K562 (cell line): ENCODE data around the gene NKD1. TPM values are rescaled to one million over a fixed set of nuclear protein-coding genes. Genes with fewer than 3 reads are reported as not detected.

Experiments used
- ATAC-seq: fragments of 200-7000 bp; cut with Tn5 transposase; 3 replicates; pipeline ENCODE4 v1.9.1; 2020; ENCODE audit warnings: moderate library complexity
- BruUV-seq: library from RNA; stranded (reverse); fragments of 400-500 nt; replicated peaks from 2 replicates; lab custom pipeline; 2021; lab: Mats Ljungman, UMichigan
- CTCF ChIA-PET: fragments of 300-600 bp; formaldehyde crosslinking; extraction: SDS; loops from one replicate; lab custom pipeline; 2021; ENCODE audit warnings: low intra/inter-chr PET ratio; lab: Yijun Ruan, JAX
- POLR2A ChIA-PET: fragments of 300-600, 350-650 bp; sonication (Branson Sonifier 250); formaldehyde crosslinking; extraction: SDS; loops from one replicate; lab custom pipeline; 2021; ENCODE audit warnings: antibody characterized with exemption, inconsistent platforms; lab: Yijun Ruan, JAX
- DNase-seq, 4 experiments: peaks; one replicate each; pipeline versions ENCODE4 v3.0.0 to v3.0.0-alpha.2; 2011 to 2018; ENCODE audit warnings: low spot score in 3 of 4, mixed read lengths in 3 of 4; ENCODE audit errors: extremely low read depth in 1 of 4
- FAIRE-seq: peaks from 2 replicates; lab custom pipeline; 2011; peaks lifted over from hg19 to GRCh38; lab: Jason Lieb, UNC
- H2AFZ ChIP-seq: 2 replicates; pipeline ENCODE4 v1.6.0; 2011; ENCODE audit warnings: low read depth, low read length, control low read depth, inconsistent platforms
- H3K27ac ChIP-seq: fragments of 200-600 bp; 3 replicates; pipeline ENCODE4 v1.8.0; 2011; ENCODE audit warnings: low read depth, mild to moderate bottlenecking, control low read depth, inconsistent platforms, low read length, moderate library complexity, mixed read lengths; ENCODE audit errors: extremely low read depth
- H3K27me3 ChIP-seq, 2 experiments: fragments of 300-600 bp in 1 of 2; 2 replicates in 1 of 2; 3 replicates in 1 of 2; pipeline versions ENCODE4 v1.6.0 to v1.8.0; 2011; ENCODE audit warnings: inconsistent platforms in 2 of 2, low read length in 2 of 2, mild to moderate bottlenecking in 1 of 2, mixed read lengths in 1 of 2, moderate library complexity in 1 of 2; ENCODE audit not compliant: control insufficient read depth in 2 of 2, insufficient read depth in 2 of 2
- H3K36me3 ChIP-seq: fragments of 300-600 bp; 3 replicates; pipeline ENCODE4 v1.8.0; 2011; ENCODE audit warnings: mild to moderate bottlenecking, low read length, inconsistent platforms; ENCODE audit not compliant: control insufficient read depth, insufficient read depth
- H3K4me1 ChIP-seq, 2 experiments: fragments of 200-600 bp in 1 of 2; replicated peaks in 1 of 2; 2 replicates in 1 of 2; 3 replicates in 1 of 2; pipeline versions ENCODE4 v1.5.1 to v1.8.0; 2011; ENCODE audit warnings: inconsistent platforms in 2 of 2, low read length in 2 of 2, mild to moderate bottlenecking in 1 of 2, mixed read lengths in 1 of 2, moderate library complexity in 1 of 2; ENCODE audit not compliant: control insufficient read depth in 2 of 2, insufficient read depth in 2 of 2
- H3K4me2 ChIP-seq: 2 replicates; pipeline ENCODE4 v1.6.1; 2011; ENCODE audit warnings: low read length, control low read depth, inconsistent platforms, mixed read lengths; ENCODE audit not compliant: insufficient read depth
- H3K4me3 ChIP-seq: fragments of 200-600 bp; sonication (generic), shearing (Covaris generic); 2 replicates; pipeline ENCODE4 v1.5.1; 2016; ENCODE audit warnings: control low read depth, inconsistent platforms
- H3K79me2 ChIP-seq: fragments of 200-600 bp; 3 replicates; pipeline ENCODE4 v1.8.0; 2011; ENCODE audit warnings: low read length, inconsistent platforms; ENCODE audit not compliant: control insufficient read depth, insufficient read depth
- H3K9ac ChIP-seq, 2 experiments: 2 replicates each; pipeline versions ENCODE4 v1.6.0 to v1.6.1; 2011; ENCODE audit warnings: low read depth in 2 of 2, low read length in 2 of 2, control low read depth in 1 of 2, inconsistent platforms in 1 of 2, mild to moderate bottlenecking in 1 of 2, mixed read lengths in 1 of 2; ENCODE audit not compliant: insufficient read depth in 1 of 2
- H3K9me1 ChIP-seq: one replicate; pipeline ENCODE4 v1.6.0; 2011; ENCODE audit warnings: inconsistent platforms, mild to moderate bottlenecking, low read length, moderate library complexity; ENCODE audit not compliant: control insufficient read depth, insufficient read depth
- H3K9me3 ChIP-seq: replicated peaks from 2 replicates; pipeline ENCODE4 v1.5.1; 2011; ENCODE audit warnings: low read depth, low read length, inconsistent platforms; ENCODE audit not compliant: control insufficient read depth, insufficient read depth
- H4K20me1 ChIP-seq: replicated peaks from 2 replicates; pipeline ENCODE4 v1.6.1; 2011; ENCODE audit warnings: low read length, inconsistent platforms, mixed read lengths; ENCODE audit not compliant: control insufficient read depth, insufficient read depth
- BRD4 ChIP-seq: fragments of 200-600 bp; sonication (generic); IDR thresholded peaks from 2 replicates; pipeline ENCODE4 v1.6.1; 2017; ENCODE audit warnings: inconsistent platforms
- CEBPG ChIP-seq, 3 experiments: fragments of 200-800 bp in 1 of 3; sonication (Bioruptor generic) in 1 of 3; sonication (generic) in 1 of 3; formaldehyde crosslinking in 1 of 3; IDR thresholded peaks in 2 of 3; conservative IDR thresholded peaks in 1 of 3; 2 replicates each; pipeline versions ENCODE4 v1.6.1 to v1.8.0; 2016 to 2022; ENCODE audit warnings: missing compliant biosample characterization in 2 of 3, missing genetic modification characterization in 2 of 3, mild to moderate bottlenecking in 1 of 3, missing genetic modification reagents in 1 of 3
- CHCHD3 ChIP-seq: fragments of 250-450 bp; sonication (Bioruptor Pico); IDR thresholded peaks from 2 replicates; pipeline ENCODE4 v2.1.2; 2022; ENCODE audit warnings: mild to moderate bottlenecking
- JUNB ChIP-seq: fragments of 450-650 bp; formaldehyde crosslinking; conservative IDR thresholded peaks from 2 replicates; pipeline ENCODE4 v1.4.0; 2020; ENCODE audit warnings: mild to moderate bottlenecking
- ZBTB49 ChIP-seq: sonication (generic); formaldehyde crosslinking; IDR thresholded peaks from 2 replicates; pipeline ENCODE4 v1.8.0; 2022; ENCODE audit warnings: missing genetic modification reagents, mild to moderate bottlenecking, borderline replicate concordance
- WGBS: fragments of 100-300 bp; shearing (Covaris generic); methylation state at CpG from one replicate; pipeline ENCODE4 v1.1.6; 2016; ENCODE audit warnings: low coverage, mixed read lengths; ENCODE audit not compliant: insufficient coverage; ENCODE audit errors: missing lambda C conversion rate; 5-methylcytosine and 5-hydroxymethylcytosine counted together
- in situ Hi-C: fragments of 300-500 bp; cut with MboI; formaldehyde crosslinking; loops from 4 replicates; pipeline ENCODE4 v1.15.0; 2018; ENCODE audit warnings: inconsistent platforms, mixed read lengths
- intact Hi-C: fragments of 100-400 bp; cut with micrococcal nuclease; formaldehyde crosslinking; loops from 2 replicates; pipeline ENCODE4 v1.14.2; 2022
- polyA plus RNA-seq, 8 experiments: library from polyadenylated mRNA; depleted of rRNA in 4 of 8; stranded (reverse) in 5 of 8; unstranded in 3 of 8; fragments of >200 nt; fragmentation: Nextera tagmentation in 2 of 8; fragmentation: Illumina TruSeq in 1 of 8; extraction: Ambion mirVana in 2 of 8; extraction: Trizol in 1 of 8; gene quantifications; 2 replicates each; pipeline versions ENCODE4 v1.2.1 to v1.2.3, GENCODE V29; 2011 to 2014; ENCODE audit warnings: inconsistent platforms in 1 of 8, missing spikeins in 1 of 8
- total RNA-seq, 7 experiments: library from RNA; depleted of rRNA in 6 of 7; stranded (reverse); fragments of >200 nt in 6 of 7; fragmentation: Illumina TruSeq in 2 of 7; extraction: Trizol in 2 of 7; gene quantifications; 2 replicates each; pipeline versions ENCODE4 v1.2.1 to v1.2.3, GENCODE V29; 2011 to 2021; ENCODE audit warnings: low replicate concordance in 1 of 7

Gene NKD1
- total and polyA plus RNA-seq, 9 of the 15 experiments (the other 6 are each of a cell fraction or from before 2014, with no cell fraction given), result under 0.01 to 0.24 (median 0.04) TPM; not detected in 2

GRCh38 chr16:50688867-50689266, 140.7 kb downstream of the NKD1 start:
- ChIA-PET POLR2A (no interaction called here), CTCF (no interaction called here)
- Histone ChIP-seq H3K9ac (no peak overlapping the region), H4K20me1 (no peaks in the 10 kb centered on the region), H3K4me3 (no peak overlapping the region), H3K27me3 (peaks cover 8 to 39% of the 10 kb centered on the region in 2 experiments; a peak in 3 of 5 replicates), H2AFZ (no peak overlapping the region), H3K4me2 (no peak overlapping the region), H3K4me1 (peaks cover 0 to 9% of the 10 kb centered on the region in 2 experiments; a peak in 2 of 5 replicates), H3K9me3 (no peaks in the 10 kb centered on the region), H3K27ac (no peak overlapping the region), H3K79me2 (no peaks in the 10 kb centered on the region), H3K9me1 (no peaks in the 10 kb centered on the region), H3K36me3 (no peaks in the 10 kb centered on the region)
- WGBS, result 2% methylated on average over 3 of the region's 3 CpGs
- in situ Hi-C loops (no loop called here), intact Hi-C loops (no loop called here)
- no TSS peak for BruUV-seq
- FAIRE-seq, result no peak
- DNase-seq, result no peak
- ATAC-seq, result no peak
- TF ChIP-seq CHCHD3 (no peak), ZBTB49 (CRISPR knock-in tag) (no peak), JUNB (CRISPR knock-in tag) (no peak), BRD4 (no peak), CEBPG (CRISPR knock-in tag; IDR thresholded peaks at IDR 0.05) (no peak), CEBPG (tag; conservative IDR thresholded peaks at IDR 0.05 in 1 of 2, IDR thresholded peaks at IDR 0.05 in 1 of 2) (no peak)
